HG02885 (cell line): ENCODE measurements around the gene LYAR.
"Not testable (repeated sequence)": the region's sequence is repeated elsewhere in the genome, so short reads cannot be mapped to it uniquely, and the experiment has no call there.

Experiments used
- ATAC-seq: cut with Tn5 transposase; IDR thresholded peaks from one replicate; pipeline ENCODE4 v1.9.1; 2021; ENCODE audit warnings: mild to moderate bottlenecking; ENCODE audit not compliant: unreplicated experiment, poor library complexity

The LYAR gene

DNA sequence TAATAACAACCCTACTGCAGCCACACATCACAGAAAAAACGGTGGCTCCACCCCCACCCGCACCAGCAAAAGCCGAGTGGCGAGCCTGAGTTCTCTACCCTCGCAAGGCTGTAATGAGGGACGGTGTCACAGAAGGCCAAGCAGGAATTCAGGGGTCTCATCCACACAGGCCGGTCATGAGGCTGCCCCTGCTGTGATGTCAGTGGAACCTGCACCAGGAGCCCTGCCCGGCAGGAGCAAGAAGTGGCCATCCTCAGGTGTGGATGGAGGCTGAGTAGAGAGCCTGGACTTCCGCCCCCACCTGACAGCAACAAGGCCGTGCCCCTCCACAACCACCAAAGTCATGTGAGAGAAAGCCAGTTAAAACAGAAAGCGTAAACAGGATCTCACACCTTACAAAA lies 20.6 kb downstream of the LYAR start:
- no peak for ATAC-seq

GRCh38 chr4:4268776-4269175 lies 21.2 kb downstream of the LYAR start:
- ATAC-seq, result no peak

DNA sequence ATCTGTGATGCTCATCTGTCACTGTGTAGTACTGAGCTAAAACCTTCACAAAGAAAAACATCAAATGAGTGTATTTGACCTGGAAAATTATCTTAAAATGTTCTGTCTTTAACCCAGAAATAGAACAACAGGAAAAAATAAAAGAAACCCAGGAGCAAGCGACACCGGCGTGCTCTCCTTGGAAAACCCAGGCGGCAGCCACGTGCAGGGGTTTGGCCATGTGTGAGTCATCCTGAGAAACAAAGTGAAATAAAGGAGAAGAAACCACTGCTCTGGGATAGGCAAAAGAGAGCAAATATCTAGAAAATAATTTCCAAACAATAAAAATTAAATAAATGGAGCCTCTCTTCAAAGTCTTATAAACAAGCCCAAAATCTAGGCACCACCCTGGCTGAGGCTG lies 22.0 kb downstream of the LYAR start:
- ATAC-seq, result no peak

- no peak for ATAC-seq
Measured at GRCh38 chr4:4260185-4260751, 29.7 kb downstream of the LYAR start.

- ATAC-seq, result no peak
Measured at GRCh38 chr4:4259484-4260100, 30.4 kb downstream of the LYAR start.

DNA sequence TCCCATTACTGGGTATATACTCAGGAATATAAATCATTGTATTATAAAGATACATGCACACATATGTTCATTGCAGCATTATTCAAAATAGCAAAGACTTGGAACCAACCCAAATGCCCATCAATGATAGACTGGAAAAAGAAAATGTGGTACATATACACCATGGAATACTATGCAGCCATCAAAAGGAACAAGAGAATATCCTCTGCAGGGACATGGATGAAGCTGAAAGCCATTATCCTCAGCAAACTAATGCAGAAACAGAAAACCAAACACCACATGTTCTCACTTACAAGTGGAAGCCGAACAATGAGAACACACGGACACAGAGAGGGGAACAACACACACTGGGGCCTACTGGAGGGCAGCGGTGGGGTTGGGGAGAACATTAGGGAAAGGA lies 32.2 kb downstream of the LYAR start:
- ATAC-seq, result not testable (repeated sequence)

DNA sequence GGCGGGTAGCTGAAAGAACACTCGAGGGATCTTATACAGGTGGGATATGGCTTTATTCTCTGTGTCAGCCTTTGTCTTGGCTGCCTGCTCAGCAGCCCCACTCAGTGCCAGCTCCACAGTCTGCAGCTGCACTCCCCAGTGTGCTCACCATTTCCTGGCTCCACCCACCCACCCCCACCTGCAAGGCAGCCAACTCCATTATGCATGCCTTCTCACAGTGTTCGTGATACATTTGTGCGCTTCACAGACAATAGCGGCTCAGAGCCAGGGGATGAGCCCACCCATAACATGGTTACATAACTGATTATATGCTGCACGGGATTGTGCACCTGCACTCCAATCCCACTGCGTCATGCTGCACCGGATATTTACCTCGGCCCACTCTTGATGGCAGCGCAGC lies 33.2 kb downstream of the LYAR start:
- ATAC-seq, result no peak

DNA sequence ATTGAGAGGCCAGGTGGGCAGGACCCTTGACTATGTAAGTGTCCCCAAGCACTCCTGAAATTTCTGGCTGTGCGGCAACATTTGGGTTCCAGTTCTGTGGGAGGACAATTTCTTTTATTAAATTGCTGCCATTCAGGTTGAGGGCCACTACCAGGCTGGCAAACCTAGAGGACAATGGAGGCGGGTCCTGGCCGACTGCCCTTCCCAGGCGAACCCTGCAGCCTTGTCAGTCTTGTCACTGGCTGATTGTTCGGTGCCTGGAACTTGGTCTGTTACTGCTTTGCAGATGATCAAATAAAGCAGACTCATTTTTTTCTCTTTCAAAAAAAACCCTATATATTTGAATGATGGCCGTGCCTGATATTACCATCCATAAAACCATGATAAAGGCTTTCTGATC lies 35.3 kb downstream of the LYAR start:
- ATAC-seq, result no peak

DNA sequence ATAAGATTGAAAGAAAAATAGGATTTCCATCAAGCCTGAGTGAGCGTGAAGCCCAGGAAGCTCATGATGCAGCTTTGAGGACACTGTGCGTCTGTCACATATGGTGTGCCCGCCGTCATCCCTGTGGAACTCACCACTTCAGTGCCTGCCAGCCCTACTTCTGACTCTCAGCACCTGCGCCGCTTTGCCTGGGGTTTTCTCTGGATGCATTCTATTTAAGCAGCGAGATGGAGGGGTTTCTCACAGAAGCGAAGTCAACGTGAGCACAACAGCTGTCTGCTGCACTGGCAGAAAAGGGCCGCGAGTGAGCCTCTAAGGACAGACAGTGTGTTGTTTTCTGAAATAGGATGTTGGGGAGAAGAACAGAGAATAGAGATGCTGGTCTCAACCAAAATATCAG lies 35.8 kb downstream of the LYAR start:
- ATAC-seq, result no peak

DNA sequence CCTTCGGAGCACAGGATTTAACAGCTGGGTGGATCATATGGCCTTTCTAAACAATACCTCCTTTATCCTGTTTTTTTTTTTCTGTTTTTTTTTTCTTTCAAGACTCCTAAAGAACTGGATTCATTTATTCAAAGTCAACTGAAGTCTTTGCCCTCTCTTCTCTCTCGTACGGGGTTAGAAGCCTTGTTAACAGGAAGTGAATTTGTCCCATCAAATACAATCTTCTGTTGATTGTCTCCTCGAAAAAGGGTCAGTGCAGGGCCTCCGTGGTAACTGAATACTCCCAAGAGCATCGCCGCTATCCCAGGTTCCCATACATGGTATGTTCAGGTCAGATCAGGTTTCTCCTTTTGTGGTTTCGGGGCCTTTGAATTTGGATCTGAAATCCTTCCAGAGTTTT lies 40.1 kb downstream of the LYAR start:
- ATAC-seq, result no peak

- not testable (repeated sequence) for ATAC-seq
Measured at GRCh38 chr4:4249342-4249741, 40.6 kb downstream of the LYAR start.

DNA sequence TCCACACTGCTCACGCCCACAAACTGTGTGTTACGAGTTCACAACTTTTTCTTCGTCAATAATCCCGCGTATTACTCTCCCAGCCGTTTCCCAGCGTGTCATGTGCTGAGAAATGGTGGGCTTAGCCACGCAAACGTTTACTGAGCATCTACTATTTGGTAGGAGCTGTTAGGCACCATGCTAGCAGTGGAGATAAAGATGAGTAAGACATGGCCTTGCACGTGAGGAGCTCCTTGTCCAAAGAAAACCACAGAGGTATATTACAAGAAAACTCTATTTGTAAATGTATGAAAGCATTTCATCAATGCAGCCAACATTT lies 41.1 kb downstream of the LYAR start:
- no peak for ATAC-seq

GRCh38 chr4:4248029-4248884 lies 41.7 kb downstream of the LYAR start, which contains the start of gene TMEM128:
TSS of gene TMEM128 (minus strand) at chr4:4248223. CDS start at chr4:4248202, 21 bp downstream.
- peak; percentile 97 for ATAC-seq

- peak; percentile 3 for ATAC-seq
Measured at GRCh38 chr4:4247696-4248028, 42.3 kb downstream of the LYAR start.

DNA sequence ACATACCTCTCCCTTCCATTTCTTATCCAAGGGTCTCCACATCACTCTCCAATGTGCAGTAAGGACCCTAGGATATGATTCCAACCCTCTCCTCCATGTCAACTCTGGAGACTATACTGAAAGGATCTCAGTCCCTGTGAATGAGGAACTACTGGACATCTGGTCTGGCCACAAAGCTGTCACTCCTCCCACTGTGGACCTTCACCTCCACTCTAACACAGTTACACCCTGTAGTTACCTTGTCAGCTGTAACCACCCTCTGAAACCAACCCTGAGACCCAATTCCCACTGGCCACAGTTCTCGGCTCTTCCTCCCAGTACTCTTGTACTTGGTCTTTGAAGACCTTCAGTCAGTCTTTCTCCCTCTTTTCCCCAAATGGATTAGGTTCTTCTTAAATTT lies 44.8 kb downstream of the LYAR start:
- ATAC-seq, result no peak

DNA sequence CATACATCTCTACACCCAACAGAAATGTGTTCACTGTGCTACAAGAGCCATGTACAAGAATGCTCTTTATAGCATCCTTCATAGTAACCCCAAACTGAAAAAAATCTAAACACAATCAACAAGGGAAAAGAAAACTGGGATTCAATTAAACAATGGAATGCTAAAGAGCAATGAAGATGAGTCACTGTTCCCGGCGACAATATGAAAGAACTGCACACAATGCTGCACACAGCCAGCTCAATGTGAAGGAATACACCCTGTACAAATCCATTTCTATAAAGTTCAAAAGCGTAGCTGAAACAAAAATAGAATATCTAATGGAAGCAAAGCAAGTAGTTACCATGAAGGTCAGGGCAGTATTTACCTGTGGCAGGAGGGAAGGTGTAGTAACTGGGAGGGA lies 50.4 kb downstream of the LYAR start:
- not testable (repeated sequence) for ATAC-seq

DNA sequence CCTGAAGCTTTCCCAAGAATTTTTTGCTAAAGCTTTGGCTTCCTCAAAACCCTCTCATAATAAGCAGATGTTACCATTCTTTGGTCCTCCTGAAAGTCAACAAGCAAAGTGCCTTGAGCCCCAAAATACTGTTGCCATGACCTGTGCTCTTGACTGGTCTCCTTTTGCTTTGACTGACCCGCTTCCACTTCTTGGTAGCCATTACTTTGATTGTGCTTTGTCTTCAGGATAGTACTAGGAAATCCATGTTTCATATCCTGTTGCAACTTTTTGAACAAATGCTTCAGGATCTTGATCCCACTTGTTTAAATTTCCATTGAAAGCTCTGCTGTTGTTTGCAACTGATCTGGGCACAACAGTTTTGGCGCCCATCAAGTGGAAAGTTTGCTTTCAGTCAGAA lies 56.3 kb downstream of the LYAR start:
- no peak for ATAC-seq

- ATAC-seq, result no peak
Measured at GRCh38 chr4:4228356-4228668, 61.6 kb downstream of the LYAR start.

DNA sequence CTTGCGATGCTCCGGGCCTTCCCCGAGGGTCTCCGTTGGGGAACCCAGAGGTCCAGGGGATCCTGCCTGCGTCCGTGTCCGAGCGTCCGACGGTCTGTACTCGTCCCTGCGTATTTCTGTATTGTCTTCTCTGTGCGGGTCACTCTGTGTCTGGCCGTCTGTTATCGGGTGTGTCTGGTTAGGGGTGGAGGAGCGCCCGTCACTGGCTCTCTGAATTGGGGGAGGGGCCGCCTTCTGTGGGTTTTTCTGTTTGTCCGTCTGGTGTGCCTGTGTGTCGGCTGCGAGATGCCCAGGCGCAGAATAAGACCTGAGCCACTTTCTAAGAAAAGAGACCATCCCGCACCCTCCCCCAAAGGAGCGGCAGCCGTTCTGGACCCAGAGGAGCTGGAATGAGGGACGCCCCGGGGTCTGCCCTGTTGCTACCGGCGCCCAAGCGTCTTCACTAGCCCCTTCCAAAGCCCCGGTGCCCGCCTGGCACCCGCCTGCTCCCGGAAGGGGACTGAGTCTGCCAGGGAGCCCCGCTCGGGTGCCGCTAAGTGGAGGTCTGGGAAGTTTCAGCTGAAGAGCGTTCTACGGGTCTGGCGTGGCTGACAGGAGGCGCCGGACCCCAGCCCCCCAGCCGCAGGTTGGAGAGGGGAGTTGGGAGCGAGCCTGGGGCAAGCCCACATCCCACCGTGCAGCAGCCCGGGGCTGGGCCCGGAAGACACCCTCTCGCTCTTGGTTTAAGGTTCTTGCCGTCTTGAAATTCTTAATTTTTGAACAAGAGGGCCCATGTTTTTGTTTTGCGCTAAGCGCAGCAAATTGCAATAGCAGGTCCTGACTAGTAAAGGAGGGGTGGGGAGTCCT lies 62.2 kb downstream of the LYAR start:
- ATAC-seq, result no peak

- ATAC-seq, result no peak
Measured at GRCh38 chr4:4226606-4227438, 63.1 kb downstream of the LYAR start, which contains the start of gene OTOP1. TSS of gene OTOP1 (minus strand) at chr4:4226929. CDS start at chr4:4226864, 65 bp downstream.
